GM23248 (cell line): ENCODE measurements around the gene LIPT2.

Source experiments
- EZH2 ChIP-seq: fragments of 200-600 bp; sonication (generic); IDR thresholded peaks from 2 replicates; pipeline ENCODE4 v1.6.1; 2018; ENCODE audit warnings: antibody characterized with exemption, mild to moderate bottlenecking; ENCODE audit not compliant: insufficient read depth, poor library complexity, severe bottlenecking
- EZH2phosphoT487 ChIP-seq: fragments of 200-600 bp; sonication (generic); IDR thresholded peaks from 2 replicates; pipeline ENCODE4 v1.6.1; 2018; ENCODE audit warnings: antibody characterized with exemption, moderate library complexity, mild to moderate bottlenecking, low read depth; ENCODE audit not compliant: insufficient read depth

- TF ChIP-seq EZH2 (no peak), EZH2phosphoT487 (no peak)
These were observed 45.8 kb downstream of the LIPT2 start for GRCh38 chr11:74447720-74448119.
